ENCODE results near the gene AGPAT3.
A peak's percentile ranks its signal among the peaks of the same experiment; 100 is the strongest.
"Not testable (repeated sequence)": the region's sequence is repeated elsewhere in the genome, so short reads cannot be mapped to it uniquely, and the experiment has no call there.

The AGPAT3 gene

DNA sequence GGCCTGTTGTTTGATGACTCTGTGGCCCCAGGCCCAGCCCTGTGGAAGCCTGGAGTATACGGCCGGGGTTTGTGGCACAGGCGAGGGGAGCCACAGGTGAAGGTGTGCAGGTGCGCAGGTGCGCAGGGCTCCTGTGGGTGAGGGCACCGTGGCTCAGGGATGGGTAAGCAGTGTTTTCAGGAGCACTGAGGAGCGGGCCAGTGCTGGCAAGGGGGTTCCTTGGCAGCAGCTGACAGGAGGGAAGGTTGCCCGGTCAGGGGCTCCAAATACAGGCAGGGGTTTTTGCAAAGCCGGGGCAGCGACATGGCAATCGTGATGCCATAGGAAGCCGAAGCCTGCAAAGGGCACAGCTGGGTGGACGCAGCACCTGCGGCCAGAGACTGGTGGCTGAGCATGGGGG, 20.7 kb downstream of the AGPAT3 start:
- DNase-seq = no peak

DNA sequence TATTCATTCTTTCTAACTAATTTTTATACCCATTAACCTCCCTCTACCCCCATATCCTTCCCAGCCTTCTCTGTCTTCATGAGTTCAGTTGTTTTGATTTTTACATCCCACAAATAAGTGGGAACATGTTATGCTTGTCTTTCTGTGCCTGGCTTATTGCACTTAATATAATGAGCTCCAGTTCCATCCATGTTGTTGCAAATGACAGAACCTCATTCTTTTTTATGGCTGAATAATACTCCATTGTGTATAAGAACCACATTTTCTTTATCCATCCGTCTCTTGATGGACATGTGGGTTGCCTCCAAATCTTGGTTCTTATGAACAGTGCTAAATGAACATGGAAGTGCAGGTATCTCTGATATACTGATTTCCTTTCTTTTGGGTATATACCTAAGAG, 21.5 kb downstream of the AGPAT3 start:
- DNase-seq = no peak

DNA sequence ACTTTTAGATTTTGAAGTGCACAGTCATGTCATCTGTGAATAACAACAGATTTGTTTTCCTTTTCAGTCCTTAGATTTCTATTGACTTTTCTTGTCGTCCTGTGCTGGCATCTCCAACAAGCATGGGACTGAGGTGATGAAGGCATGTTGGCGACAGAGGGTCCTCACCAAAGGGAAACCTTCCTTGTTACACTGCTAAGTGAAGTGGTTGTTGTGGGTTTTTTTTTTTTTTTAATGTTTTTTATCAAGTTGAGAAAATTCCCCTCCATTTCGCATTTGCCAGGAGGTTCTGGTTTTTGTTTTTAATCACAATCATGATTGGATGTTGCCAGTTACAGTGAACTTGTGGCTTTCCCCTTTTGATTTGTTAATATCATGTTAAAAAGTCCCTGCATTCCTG, 24.0 kb downstream of the AGPAT3 start:
- DNase-seq = no peak

GRCh38 chr21:43890042-43890441, 25.0 kb downstream of the AGPAT3 start:
- no peak for DNase-seq

GRCh38 chr21:43892334-43892733, 27.3 kb downstream of the AGPAT3 start:
- DNase-seq = no peak

DNA sequence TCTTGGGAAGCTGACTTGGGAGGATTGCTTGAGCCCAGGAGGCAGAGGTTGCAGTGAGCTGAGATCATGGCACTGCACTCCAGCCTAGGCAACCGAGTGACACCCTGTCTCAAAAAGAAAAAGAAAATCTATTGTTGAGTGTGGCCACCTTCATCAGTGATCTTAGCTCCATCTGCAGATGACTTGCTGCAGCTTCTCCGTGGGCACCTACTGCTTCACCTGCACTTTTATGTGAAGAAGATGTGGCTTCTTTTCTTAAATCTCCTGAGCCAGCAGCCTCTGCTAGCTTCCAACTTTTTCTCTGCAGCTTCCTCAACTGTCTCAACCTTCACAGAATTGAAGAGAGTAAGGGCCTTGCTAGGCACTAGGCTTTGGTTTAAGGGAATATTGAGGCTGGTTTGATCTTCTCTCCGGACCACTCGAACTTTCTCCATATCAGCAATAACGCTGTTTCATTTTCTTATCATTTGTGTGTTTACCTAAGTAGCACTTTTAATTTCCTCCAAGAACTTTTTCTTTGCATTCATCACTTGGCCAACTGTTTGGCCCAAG, 28.0 kb downstream of the AGPAT3 start:
- no peak for DNase-seq

- DNase-seq = peak; percentile 59
Observed at GRCh38 chr21:43893536-43894205, 28.6 kb downstream of the AGPAT3 start.

GRCh38 chr21:43894206-43894577, 29.2 kb downstream of the AGPAT3 start:
- no peak for DNase-seq

DNA sequence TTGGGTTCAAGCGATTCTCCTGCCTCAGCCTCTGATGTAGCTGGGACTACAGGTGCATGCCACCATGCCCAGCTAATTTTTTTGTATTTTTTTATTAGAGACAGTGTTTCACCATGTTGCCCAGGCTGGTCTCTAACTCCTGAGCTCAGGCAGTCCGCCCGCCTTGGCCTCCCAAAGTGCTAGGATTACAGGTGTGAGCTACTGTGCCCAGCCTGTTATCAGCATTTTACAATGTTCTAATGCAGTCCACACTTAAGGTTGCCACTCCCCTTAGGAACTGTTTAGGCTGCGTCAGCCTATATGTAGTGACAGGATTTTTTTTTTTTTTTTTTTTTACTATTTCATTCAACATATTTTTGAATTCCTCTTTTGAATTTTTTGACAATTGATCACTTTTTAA, 30.2 kb downstream of the AGPAT3 start:
- no peak for DNase-seq

DNA sequence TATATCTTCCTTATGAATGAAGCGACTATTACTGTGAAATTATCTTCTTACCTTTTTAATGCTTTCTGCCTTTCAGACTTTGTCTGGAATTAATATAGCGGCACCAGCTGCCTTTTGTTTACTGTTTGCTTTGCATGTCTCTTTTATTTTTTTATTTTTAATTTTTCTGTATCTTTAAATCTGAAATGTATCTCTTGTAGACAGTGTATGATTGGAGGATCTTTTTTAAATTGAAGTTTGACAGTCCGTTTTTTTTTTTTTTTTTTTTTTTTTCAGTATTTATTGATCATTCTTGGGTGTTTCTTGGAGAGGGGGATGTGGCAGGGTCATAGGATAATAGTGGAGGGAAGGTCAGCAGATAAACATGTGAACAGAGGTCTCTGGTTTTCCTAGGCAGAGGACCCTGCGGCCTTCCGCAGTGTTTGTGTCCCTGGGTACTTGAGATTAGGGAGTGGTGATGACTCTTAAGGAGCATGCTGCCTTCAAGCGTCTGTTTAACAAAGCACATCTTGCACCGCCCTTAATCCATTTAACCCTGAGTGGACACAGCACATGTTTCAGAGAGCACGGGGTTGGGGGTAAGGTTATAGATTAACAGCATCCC, 31.8 kb downstream of the AGPAT3 start:
- not testable (repeated sequence) for DNase-seq

GRCh38 chr21:43899307-43900077, 34.5 kb downstream of the AGPAT3 start:
- DNase-seq = no peak

GRCh38 chr21:43900078-43900385, 35.0 kb downstream of the AGPAT3 start:
- no peak for DNase-seq

GRCh38 chr21:43900690-43901089, 35.7 kb downstream of the AGPAT3 start:
- no peak for DNase-seq

- no peak for DNase-seq
Observed at GRCh38 chr21:43902441-43902840, 37.4 kb downstream of the AGPAT3 start.

DNA sequence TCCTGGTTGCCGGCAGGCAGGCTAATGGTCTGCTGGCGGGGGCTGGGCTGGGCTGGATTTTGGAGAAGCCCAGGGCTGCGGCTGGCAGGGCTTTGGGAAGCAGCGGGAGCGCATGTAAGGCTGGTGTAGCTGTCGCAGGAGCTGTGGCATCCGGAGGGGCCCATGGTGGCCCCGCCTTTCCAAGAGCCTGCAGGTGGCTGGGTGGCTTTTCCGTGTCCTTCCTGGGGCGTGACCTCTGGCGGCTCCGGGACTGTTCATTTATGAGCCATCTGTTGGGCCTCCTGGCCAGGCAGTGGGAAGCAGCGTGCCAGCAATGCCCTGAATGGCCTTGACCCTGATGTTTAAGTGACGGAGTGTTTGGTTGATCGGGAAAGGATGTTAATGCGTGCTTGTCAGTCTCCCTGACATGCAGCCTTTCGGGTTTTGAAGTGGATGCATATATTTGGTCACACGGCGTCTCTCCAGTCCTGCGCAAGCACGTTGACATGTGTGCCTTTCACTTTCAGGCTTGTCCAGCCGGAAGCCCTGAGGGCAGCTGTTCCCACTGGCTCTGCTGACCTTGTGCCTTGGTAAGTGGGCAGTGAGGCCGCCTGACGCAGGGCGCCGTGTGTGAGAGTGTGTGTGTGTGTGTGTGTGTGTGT, 38.5 kb downstream of the AGPAT3 start:
- no peak for DNase-seq

DNA sequence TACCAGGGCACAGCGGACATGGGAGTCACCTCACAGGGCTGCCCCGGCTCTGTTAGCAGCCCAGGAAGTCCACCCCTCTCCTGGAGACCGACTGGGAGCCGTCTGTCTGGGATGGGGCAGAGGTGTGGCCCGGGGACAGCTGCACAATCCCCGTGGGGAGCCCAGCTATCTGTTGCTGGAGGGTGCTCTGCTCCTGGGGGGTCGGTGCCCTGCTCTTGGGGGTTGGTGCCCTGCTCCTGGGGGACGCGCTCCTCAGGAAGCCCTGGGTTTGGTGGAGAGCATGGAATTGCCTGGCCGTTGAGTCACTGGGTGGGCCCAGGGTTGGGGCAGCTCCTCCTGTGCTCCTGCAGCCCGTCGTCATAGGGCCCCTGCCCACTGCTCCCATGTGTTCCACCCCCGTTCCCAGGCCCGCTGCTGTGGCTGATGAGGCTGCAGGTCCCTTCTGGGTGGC, 39.3 kb downstream of the AGPAT3 start:
- no peak for DNase-seq

GRCh38 chr21:43905726-43906455, 40.9 kb downstream of the AGPAT3 start:
- DNase-seq = no peak

- no peak for DNase-seq
Observed at GRCh38 chr21:43906585-43907370, 41.8 kb downstream of the AGPAT3 start.

GRCh38 chr21:43907751-43908150, 42.7 kb downstream of the AGPAT3 start:
- no peak for DNase-seq

- no peak for DNase-seq
Observed at GRCh38 chr21:43908167-43908566, 43.1 kb downstream of the AGPAT3 start.

- no peak for DNase-seq
Observed at GRCh38 chr21:43909741-43910400, 44.8 kb downstream of the AGPAT3 start.

Data from stimulated activated CD4-positive, alpha-beta T cell treated with anti-CD3 and anti-CD28 coated beads, Interleukin-15, amount 100 ng/mL, for 24 hours (primary cell).